Fibroblast of peridontal ligament (primary cell): Measurements from ENCODE around the gene CHMP4B.
A peak's percentile ranks its signal among the peaks of the same experiment; 100 is the strongest.

Experiments used
- DNase-seq: peaks from one replicate; pipeline ENCODE4 v3.0.0-alpha.2; 2010; ENCODE audit errors: extremely low read depth

CHMP4B gene

DNA sequence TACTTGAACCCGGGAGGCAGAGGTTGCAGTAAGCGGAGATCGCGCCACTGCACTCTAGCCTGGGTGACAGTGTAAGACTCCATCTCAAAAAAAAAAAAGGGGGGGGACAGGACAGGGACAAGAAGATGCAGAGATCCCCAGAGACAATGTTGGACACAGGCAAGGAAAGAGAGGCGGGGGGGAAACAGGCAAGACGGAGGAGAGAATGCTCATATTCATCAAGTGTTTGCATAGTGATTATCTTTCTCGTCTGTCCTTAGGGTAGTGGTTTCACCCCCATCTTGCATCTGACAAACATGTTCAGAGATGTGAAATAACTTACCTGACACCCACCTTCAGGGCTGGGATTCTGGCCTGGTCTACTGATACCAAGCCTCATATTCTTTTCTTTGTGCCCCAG, 29.0 kb downstream of the CHMP4B start:
- no peak for DNase-seq

DNA sequence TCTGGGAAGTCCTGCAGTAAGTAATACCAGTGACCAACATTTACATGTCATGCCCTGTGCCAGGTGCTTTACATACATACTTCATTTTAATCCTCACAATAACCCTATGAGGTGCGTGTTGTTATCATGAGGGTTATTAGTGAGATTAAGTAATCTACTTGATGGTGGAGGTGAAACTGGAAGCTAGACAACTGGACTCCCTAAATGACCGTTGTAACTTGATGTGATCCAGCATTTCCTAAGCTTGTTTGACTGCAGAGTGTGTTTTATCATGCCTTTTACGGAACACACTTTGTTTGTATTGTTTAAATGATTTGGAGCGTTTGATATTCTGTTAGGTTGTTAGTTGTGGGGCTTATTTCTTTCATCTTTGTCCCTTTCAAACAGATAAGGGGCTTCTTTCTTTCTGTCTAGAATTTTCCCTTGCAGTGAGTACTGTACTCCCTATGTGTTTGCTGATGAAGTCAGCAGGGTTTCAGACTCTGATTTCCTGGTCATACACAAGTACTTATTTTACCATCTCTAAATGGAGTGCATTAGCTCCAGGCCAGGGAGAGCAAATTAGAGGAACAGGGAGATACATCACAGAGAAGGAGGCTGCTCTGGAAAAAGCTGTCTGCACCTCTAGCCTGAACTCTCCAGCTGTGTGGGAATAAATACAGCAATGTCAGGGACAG, 29.7 kb downstream of the CHMP4B start:
- no peak for DNase-seq

DNA sequence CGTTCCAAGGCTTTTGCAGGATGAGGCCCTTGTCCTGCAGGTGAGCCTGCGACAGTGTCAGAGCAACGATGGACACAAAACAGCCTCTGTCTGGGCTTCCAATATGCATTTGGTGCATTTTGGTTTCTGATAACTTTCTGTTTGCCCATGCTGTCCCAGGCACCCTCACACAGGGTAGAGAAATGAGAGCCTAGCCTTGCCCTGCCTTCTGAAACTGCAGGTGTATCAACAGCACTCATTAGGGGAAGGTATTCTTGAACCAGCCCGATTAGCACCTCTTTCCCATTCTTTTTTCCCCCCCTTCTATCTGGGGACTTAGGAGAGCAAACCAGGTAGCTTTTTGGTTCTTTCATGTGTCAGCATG, 30.3 kb downstream of the CHMP4B start:
- no peak for DNase-seq

DNA sequence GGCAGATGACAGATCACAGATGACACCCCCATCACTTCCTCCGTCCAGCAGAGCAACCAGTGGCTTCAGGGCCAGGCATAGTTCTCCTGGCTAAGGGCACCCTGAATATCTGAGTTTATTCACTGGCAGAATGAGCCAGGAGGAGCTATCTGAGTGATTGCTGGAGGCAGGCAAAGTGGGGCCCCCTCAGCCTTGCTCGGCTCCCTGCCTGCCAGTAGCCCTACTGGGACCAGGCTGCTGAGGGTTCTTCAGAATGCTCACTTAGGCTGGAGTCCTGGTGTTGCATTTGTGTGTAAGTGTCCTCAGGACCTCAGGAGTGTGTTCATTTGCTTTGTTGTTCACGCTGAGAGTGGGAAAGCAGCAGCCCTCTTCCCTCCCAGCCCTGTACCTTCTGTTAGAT, 31.2 kb downstream of the CHMP4B start:
- no peak for DNase-seq

DNA sequence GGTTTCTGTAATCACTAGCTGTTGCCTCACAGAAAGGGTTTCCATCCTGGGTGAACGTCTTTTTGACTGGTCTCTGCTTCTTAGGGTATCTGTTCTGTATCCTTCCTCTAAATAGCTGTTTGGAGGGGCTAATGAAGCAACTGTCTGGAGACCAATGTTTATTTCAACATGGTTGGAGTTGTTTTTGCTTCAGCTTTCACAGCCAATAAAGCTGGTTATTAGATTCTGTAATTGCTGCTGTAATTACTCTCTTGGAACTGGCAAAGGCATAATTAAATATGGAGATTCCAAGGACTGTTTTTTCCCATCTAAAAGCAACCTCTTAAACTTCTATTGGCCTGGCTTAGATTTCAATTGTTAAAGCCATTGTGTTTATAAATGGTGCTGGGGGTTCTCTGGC, 31.9 kb downstream of the CHMP4B start:
- no peak for DNase-seq

DNA sequence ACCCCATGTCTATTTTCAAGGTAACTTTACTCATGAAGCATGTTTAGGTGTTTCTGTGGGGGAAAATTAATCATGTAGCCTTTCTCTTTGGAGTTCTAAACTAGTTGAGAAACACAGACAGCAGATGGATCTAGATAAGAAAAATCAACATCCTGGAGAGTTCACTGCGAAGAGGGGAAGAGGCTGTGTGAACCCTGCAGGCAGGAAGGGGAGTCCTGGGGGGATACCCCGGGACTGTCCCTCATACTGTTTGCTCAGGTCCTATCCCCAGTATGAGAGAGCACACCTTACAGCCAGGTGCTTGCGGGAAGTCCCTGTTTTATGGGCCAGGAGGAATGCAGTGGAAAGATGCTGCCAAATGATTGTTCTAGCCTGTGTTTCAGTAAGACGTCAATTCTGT, 32.7 kb downstream of the CHMP4B start:
- DNase-seq: no peak

DNA sequence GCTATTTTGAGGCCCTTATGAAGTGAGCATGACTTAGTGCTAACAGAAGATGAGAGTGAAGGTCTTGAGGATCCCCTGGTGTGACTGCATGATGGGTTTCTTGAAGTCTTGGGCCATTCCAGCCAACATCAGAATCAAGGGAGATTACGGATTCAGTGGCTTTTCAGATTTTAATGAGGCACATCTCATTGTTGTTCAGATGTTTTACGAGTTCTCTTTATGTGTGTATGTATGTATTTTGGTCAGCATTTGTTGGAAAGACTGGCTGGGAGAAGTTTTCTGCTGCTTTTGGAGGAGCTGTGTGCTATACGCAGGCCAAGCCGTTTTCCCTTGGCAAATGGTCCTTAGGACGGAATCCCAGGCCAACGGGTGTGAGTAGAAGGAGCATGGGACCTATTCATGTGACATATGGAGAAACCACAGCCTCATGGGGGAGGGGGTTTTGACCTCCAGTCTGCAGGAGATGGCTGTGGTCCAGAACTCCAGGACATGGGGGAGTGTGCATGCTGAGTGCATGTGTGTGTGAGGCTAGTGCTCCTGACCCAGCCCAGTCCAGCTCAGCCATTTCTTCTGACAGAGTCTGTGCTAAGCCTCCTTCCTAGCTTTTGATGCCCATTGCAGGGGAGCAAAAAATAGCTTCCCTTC, 35.3 kb downstream of the CHMP4B start:
- peak; percentile 20 for DNase-seq

DNA sequence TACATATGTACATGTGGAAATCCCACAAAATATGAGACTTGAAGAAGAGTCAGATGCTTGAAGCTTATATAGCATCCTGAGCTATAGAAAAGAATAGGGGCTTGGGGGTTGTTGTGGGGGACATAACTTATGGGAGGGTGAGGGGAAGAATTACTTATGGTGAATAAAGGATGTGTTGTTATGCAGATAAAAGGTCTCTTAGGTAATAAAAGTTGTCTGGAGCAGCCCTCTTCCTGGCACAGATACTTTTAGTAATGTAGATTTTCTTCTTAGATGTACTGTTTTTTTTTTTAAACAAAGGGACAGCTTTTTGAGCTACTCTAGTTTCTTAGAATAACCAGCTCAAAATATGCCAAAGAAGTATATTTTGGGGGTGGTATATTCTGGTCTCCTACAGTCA, 35.9 kb downstream of the CHMP4B start:
- no peak for DNase-seq

DNA sequence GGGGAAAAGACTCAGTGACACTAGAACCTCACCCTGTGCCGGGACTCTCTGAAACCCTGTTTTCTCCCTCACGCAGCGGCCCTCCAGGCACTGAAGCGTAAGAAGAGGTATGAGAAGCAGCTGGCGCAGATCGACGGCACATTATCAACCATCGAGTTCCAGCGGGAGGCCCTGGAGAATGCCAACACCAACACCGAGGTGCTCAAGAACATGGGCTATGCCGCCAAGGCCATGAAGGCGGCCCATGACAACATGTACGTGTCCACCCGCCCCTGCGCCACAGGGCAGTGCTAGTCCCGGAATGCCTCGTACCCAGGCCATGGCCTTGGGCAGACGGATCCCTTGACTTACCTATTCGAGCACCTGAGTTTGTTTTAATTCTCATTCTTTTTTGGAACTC, 37.2 kb downstream of the CHMP4B start:
- no peak for DNase-seq

DNA sequence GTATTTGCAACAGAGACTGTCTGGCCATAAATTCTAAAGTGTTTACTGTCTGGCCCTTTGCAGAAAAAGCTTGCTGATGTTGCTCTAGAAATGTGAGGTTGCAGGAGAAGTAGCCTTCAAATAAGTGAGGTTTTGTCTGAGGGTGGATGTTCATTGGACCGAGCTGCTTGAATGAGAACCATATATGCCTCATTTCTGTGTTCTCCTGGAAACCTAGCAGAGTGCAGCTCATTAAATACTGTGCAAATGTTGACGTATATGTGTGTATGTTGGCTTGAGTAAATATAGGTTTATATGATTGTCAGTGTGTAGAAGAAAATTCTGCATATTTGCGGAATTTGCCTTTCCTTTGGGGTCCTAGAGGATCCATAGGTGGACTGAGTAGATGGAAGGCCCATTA, 39.0 kb downstream of the CHMP4B start:
- no peak for DNase-seq

DNA sequence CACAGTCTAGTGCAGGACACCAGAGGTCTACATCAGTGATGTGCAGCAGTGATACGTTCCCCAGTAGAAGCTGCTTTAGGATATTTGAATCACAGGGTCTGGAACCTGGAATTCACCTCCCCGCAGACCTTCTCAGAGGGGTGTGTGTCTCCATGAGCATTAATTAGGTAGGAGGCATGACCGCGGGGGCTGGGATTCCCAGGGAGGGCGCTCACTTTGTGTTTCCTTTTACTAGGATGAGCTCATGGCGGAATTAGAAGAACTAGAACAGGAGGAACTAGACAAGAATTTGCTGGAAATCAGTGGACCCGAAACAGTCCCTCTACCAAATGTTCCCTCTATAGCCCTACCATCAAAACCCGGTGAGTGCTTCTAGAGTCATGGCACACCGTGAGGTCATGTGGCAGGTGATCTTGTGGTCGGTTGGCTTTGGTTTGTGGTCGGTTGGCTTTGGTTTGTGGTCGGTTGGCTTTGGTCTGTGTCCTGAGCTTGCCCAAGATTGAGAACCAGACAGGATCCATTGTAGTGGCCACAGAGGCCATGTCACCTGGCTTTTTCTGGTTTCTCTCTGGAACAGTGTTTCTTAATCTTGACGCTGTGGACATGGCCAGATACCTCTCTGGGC, 40.8 kb downstream of the CHMP4B start:
- no peak for DNase-seq

DNA sequence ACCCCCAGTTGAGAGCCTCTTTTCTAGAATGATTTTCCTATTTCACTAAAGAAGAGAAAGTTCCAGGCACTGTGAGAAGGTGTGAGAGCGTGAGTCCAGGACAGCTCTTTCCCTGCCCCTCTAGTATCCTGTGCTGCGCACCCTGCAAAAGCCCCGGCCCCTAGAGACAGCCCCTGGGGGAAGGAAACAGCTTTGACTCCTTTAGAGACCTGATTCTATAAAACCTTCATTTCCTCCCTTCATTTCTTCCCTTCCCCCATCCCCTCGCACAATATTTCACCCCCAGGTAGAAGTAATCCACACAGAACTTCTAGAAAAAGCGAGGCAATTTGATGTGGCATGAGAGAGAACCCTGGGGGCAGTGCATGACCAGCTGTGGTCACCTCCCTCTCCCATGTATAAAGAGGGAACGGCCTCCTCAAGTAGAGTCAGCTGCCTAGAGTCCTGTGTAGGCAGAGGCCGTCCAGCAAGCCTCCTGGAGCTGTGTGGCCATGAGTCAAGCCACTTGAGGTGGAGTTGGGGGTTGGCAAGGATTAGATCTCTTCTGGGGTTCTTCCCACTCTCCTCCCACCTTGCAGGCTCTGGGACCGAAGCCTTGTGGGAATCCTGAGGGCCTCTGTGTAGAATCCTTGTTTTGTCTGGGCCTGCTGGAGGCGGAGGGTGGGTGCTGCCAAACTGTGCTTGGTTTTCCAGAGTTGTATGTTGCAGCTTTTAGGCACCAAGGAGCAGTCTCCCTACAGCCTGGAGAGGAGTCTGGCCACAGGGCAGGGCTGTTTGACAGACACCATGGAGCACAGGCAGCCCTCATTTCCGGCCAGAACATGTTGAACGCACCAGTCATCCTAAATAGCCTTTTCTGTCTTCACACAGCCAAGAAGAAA, 41.7 kb downstream of the CHMP4B start:
- DNase-seq: no peak

DNA sequence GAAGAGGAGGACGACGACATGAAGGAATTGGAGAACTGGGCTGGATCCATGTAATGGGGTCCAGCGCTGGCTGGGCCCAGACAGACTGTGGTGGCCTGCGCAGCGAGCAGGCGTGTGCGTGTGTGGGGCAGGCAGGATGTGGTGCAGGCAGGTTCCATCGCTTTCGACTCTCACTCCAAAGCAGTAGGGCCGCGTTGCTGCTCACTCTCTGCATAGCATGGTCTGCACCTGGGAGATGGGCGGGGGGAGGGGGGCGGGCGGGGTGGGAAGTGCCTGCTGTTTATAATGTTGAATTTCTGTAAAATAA, 42.3 kb downstream of the CHMP4B start:
- no peak for DNase-seq

DNA sequence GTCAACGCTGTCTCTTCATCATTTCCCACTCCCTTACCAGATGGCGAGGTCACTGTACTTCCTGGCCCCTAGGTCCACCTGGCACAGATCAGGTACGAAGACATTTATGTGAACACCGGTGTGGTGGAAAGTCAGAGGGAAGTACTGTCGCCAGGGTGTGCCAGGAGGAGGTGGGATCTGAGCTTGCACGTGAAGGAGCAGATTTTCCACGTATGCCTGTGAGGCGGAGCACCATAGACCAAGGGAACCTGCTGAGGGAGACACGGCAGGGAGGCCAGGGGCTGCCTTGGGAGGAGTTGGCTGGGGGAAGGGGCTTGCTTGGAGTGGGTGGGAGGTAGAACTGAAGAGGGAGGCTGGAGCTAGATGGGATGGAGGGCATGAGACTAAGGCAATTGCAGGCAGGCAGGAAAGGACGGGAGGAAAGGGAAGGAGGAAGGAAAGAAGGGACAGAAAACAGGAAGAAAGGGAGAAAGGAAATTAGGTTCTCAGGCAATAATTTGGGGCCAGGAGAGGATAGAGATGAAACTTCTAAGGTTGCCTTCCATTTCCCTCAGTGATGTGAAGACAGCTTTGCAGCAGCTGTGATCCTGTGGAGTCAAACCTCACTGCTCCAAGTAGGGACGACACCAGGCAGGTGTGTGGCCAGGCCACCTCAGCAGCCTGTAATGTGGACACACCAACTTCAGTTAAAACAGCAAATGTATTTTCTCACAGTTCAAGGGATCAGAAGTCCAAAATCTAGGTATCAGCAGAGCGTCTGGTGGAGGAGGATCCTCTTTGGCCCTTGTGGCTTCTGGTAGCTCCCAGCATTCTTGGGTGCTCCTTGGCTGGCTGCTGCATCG, 46.8 kb downstream of the CHMP4B start:
- no peak for DNase-seq

DNA sequence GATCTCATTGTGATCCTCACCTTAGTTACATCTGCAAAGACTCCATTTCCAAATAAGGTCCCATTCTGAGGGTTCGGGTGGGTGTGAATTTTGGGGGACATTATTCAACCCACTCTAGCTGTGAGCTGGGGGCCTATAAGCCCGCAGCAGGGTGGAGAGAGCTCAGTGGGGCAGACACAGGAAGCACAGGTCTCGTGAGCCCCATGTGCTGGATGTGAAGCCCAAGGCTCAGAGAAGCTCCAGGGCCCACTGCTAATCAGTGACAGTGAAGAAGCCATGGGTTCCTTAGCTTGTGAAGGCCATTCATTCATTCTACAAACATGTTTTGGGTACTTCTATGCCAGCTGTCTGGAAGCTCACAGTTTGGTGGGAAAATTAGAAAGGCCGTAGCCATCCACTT, 47.5 kb downstream of the CHMP4B start:
- DNase-seq: no peak

DNA sequence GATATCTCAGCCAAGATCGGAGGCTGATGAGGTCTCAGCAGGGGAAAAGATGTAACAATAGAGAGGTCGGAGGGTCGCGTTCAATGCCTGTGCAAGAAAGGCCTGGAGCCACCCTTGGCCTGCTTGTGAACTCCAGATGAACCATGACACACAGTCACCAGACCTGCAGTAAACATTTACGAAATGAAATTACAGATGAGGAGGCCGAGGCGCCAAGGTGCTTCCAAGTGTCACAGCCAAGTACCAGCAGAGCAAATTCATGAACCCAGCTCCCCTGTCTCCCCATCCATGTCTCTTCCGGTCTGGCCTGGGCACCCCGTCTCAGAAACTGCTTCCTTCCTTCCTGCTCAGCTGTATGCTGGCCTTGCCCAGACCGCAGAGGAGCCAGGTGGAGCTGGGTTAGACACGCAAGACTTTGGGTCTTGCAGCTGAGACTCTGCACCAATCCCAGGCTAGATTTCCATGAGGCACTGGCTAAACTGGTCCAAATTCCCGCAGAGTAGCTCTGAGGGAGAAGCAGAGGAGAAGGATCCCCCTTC, 48.1 kb downstream of the CHMP4B start:
- no peak for DNase-seq

DNA sequence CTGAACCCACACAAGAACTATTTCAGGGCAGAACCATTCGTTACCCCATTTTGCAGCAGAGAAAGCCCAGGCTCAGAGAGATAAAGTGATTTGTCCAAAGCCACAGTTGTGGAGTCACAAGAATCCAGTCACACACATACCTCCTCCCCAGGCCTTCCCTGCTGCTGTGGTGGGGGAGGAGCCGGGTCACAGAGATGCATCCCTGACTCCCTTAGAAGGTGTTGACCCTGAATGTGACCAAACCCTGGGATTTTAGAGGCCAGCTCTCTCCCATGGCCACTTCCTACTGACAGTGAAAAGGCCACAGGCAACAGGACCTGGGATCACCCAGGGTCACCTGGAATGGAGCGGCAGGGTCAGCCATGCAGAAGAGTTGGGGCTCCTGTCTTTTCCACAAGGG, 48.6 kb downstream of the CHMP4B start:
- DNase-seq: no peak

DNA sequence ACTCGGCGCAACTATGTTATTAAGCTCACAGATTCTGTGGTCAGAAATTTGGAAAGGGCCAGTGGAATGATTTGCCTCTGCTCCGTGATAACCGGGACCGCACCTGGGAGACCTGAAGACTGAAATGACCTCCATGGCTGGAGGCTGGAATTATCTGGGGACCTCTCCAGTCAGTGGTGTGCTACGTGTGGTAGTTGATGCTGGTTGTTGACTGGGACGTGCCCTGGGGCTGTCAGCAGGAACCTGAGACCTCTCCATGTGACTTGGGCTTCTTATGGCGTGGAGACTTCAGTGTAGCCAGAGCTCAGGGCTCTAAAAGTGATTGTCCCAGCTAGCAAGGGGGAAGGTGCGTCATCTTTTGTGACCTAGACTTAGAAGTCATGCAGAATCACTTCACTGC, 50.3 kb downstream of the CHMP4B start:
- no peak for DNase-seq

DNA sequence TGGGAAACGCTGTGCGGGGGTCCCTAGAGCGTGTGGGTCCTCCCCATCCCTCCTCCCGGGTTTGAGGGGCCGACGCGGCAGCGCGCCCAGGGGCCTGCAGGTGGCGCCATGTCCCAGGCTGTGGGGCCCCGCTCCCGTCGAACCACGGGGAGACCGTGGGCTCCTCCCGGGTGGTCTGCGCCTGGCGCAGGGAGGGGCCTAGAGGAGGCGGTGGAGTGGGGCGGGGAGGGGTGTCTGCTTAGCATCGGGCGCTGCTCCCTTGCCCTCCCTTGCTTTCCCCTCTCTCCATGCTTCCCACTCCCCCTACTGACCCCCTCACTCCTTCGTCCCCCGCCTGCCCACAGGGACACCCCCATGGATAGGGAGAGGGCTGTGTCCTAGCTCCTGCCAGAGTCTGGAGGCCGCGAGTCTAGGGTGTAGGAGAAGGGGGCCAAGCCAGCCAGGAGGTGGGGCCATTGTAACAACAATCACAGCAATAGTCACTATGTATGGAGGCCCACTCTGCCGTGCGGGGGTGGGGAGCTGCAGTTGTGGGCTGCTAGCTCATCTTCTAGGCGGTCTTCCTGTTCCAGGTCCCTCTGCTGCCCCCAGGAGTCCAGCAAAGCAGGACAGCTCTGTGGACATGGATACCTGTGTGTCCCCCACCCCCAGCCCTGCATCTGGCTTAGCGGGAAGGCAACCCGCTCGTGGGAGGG, 51.7 kb downstream of the CHMP4B start:
- DNase-seq: peak; percentile 79

DNA sequence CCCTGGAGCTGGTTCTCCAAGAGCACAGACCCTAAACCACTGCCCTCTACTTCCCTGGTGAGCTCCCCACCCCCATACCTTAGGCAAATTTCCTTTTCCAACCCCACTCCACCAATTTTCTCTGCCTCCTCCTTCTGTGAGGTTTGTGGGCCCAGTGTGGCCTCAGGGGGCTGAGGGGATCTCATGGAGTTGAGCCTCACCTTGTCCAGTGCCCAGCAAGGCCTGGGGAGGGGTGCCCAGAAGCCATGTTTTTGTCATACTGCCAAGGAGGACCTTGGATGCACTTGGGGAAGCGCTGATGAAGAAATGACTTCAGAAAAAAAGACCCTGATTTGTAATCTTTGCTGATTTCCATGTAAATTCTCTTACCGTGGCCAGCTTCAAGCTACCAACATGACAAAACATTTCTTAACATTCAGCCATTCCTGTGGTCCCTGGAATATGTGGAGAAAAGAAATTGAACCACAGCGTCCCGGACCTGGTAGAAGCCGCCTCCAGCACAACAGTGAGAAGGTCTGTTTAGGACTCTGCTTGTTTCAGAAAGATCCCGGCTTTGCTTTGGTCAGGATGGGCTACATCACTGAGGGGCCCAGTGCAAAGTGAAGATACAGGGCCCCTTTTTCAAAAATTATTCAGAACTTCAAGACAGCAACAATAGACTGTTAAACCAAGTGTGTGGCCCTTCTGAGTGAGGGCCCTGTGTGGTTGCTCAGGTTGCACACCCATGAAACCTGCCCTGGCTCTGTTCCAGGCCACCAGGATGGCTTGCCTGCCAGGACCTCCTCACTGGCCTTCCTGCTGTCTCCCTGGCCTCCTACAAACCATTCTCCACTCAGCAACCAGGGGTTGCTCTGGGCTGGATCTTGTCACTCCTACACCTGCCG, 52.5 kb downstream of the CHMP4B start:
- peak; percentile 41 for DNase-seq
